Measurements from ENCODE around the gene MYO16.

MYO16 gene

GRCh38 chr13:108933061-108933460, 303.6 kb downstream of the MYO16 start:
- DNase-seq (ENCODE audit: low spot score) = no peak

DNA sequence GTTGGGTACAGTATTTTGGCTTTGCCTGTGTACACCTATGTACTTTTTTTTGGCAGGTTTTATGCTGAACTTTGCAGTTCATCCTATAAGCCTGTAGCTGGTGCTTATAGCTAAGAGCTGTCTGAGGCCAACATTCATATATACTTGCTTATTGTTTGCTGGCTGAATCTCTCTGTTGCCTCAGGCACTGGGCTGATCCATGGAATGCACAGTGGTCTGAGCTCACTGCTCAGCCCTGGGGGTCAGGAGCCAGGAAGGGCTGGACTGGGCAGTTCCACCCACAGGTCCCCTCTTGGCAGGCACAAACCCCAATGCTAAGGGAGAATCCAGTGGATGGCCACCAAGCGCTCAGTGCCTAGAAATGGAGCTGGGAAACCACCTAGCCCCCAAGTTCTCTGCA, 308.7 kb downstream of the MYO16 start:
- no peak for DNase-seq (ENCODE audit: low spot score)

GRCh38 chr13:108940121-108940520, 310.7 kb downstream of the MYO16 start:
- DNase-seq (ENCODE audit: low spot score) = no peak

GRCh38 chr13:108943842-108944241, 314.4 kb downstream of the MYO16 start:
- DNase-seq (ENCODE audit: low spot score) = no peak

DNA sequence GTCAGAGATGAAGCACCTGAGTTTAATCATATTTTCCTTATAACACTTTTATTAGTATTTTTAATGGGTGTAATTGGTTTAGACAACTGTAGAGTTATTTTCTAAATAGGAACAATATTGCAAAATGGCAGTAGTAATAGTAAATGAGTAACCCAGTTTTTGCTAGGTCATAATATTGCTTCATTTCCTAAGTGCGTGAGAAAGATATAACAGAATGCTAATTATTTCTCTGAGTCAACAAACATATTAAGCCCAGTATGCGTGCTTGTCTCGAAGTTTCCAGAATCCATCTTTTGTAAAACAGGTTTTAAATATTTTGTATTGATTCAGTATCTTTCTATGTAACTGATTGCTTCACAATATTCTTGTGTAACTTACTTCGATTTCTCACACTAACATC, 315.3 kb downstream of the MYO16 start:
- no peak for DNase-seq (ENCODE audit: low spot score)

- no peak for DNase-seq (ENCODE audit: low spot score)
Observed at GRCh38 chr13:108947551-108948030, 318.2 kb downstream of the MYO16 start.

DNA sequence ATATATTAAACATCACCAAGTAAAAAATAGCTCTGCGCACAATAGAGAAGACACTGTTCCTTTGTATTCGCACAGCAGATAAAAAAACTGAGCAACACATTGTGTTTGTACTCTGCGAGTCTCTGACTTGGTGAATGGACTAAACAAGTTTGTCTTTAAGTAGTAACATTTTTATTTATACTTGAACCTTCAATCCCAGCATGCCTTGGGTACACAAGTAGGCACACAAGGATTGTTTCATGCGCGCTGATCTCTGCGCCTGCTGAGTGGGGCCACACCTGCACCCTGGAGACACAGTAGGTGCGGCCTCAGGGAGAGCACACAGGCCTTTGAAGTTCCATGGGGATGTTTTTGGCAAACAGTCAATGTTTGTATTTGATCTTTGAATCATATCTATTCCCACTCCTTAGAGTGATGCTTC, 318.9 kb downstream of the MYO16 start:
- DNase-seq (ENCODE audit: low spot score) = no peak

GRCh38 chr13:108950333-108951010, 321.1 kb downstream of the MYO16 start:
- no peak for DNase-seq (ENCODE audit: low spot score)

DNA sequence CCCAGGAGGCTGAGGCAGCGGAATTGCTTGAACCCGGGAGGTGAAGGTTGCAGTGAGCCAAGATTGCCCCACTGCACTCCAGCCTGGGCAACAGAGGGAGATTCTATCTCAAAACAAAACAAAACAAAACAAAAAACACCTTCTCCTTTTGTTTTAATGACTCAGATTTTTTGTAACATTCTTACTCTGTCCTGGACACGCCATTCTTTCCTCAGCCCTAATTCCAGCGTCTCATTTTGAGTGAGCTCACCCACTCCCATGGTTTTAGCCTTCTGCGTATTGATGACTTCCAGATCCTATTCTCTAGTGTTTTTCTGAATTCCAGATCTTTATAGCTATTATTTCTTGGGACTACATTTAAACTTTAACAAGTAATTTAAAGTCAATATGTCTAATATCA, 326.3 kb downstream of the MYO16 start:
- no peak for DNase-seq (ENCODE audit: low spot score)

GRCh38 chr13:108957369-108958012, 328.1 kb downstream of the MYO16 start:
- no peak for DNase-seq (ENCODE audit: low spot score)

DNA sequence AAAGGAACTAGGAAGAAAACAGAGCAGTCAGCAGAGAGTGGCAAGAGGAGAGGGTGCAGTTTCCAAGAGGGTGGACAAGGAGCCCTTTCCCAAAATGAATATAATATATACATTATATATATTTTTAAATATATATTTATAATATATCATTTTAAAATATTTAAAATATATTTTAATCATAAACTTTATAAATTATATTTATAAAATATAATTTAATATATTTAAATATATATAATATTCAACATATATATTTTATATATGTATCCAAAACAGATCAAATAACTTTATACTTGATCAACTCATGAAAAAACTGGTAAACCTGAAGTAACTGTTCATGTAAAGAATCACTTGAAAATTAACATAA, 328.6 kb downstream of the MYO16 start:
- no peak for DNase-seq (ENCODE audit: low spot score)

DNA sequence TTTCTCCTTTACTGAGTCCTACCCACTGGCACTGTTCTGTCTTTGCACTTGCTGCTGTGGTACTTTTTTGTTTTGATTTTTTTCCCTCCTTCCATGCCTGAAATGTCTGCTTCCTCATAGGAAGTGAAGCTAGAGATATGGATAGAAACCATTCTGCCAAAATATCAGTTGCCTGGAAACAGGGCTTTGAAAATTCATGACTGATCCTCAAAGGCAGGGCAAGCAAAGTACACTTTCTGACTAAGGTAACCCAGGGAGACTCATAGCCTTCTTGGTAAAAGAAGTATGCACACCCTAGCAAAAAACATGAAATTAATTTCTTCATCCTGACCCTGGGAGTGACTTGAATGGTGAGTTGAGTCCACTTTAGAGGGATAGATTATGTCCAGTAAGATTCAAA, 329.8 kb downstream of the MYO16 start:
- DNase-seq (ENCODE audit: low spot score) = no peak

GRCh38 chr13:108960006-108960405, 330.6 kb downstream of the MYO16 start:
- no peak for DNase-seq (ENCODE audit: low spot score)

- peak; percentile 42 for DNase-seq (ENCODE audit: low spot score)
Observed at GRCh38 chr13:108961542-108962125, 332.2 kb downstream of the MYO16 start.

DNA sequence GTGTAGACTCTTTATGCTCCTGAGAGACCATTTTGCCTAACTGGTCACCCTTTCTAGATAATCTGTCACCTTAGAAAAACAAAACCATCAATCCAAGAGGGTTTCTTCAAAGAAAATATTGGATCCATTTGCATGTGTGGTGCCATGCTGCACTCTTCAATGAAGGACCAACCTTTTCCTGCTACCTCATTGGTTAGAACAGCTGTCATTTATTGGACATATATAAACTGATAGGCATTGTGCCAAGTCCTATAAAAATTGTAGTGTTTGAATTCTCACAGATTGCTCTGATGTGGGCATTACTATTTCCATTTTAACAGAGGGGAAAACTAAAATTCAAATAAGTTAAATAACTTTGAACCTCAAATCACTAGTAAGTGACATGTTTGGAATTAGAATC, 333.2 kb downstream of the MYO16 start:
- no peak for DNase-seq (ENCODE audit: low spot score)

DNA sequence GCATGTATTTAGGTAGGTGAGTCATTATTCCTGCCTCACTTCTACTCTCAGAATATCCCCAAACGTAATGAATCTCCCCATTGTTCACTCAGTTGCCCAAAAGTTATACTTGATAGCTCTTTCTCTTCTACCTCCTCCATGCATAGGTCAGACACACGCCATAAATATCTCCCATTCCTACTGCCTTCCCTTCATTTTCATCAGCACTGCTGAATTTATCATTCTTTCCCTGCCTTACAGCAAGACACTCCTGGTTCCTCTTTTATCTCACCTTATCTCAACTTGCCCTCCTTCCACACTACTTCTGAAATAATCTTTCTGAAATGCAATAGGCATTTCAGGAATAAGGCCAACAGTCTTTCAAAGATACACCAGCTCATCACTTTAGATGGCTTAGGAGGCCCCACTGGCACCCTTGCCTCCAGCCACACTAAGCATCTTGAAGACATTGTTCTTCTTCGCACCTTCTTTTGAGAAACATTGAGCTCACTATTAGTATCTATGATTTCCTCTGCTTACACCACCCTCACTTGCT, 333.9 kb downstream of the MYO16 start:
- DNase-seq (ENCODE audit: low spot score) = no peak

DNA sequence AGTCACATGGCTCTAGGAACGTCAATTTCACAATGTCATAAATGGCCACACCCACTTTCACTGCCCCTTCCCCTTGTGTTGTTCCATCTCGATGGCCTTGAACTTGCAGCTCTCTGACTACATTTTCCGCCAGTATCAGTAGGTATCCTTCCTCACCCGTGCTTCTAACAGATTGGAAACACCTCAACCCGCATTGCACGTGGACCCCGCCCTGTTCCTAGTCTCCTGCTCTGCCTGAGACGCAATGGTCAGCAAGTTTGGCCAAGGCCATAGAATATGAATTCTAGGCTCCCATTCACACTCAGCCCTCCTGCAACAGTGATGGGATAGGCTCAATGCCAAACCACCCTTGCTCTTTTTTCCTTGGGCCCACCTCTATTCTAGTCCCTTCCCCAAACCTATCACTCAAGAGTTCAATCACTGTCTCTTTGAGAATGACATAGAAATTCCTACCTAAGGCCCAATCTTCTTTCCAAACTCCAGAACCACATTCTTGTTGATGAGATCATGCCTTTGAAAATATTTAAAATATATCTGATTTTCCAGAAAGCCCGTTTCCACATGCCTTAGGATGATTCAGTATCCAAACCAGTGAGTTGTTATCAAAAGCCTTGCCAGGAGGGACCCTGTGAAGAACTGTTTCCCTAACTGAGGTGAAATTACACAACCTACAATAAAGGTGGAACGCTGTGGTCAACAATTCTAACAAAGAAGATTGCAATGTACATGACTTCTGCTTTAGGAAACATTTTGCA, 334.6 kb downstream of the MYO16 start:
- no peak for DNase-seq (ENCODE audit: low spot score)

DNA sequence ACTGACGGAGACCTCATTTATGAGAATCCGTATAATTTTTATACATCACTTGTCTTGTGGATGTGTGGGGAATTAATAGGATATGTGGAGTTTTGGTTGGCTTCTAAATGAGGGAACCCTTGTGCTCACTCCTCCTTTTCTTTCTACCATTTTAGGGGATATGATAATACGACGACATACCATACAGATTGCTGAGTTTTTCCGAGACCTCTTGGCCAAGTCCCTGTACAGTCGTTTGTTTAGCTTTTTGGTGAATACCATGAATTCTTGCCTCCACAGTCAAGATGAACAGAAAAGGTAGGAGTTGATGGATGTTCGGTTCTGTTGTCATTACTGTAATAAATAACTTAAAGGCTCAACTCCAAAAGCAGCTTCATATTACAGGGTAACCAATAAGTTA, 335.2 kb downstream of the MYO16 start:
- DNase-seq (ENCODE audit: low spot score) = no peak

- no peak for DNase-seq (ENCODE audit: low spot score)
Observed at GRCh38 chr13:108967371-108967770, 338.0 kb downstream of the MYO16 start.

DNA sequence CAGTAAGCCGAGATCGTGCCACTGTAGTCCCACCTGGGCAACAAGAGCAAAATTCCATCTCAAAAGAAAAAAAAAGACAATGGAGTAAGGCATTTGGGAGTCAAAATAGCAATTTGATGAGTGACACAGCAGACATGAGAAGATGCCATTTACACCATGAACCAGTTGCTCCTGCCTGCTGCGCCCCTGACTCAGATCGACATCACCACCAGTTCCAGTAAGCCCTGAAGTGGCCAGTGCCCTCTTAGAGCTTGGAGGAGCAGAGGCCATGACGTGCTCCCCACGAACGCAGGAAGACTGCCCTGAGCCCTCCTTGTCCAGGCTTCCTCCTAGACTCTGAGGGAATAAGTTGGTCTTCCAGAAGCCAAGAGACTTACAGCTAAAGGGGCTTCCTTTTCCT, 339.2 kb downstream of the MYO16 start:
- DNase-seq (ENCODE audit: low spot score) = no peak

DNA sequence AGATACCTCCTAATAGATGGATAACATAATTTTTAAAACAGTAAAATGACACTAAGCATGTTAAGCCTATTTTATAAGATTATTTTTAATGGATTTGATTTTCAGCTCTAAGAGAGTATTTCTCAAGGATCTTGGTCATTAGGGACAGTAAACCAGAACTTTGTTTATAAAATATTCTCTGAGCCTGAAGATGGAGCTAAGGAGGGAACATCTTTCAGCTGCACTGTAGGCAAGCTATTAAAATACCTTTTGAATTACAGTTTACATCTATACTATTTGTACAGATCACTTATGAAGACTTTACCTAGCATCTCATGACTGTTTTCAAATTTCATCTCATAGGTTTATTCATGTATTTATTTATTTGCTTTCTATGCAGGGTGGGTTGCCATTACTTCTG, 345.3 kb downstream of the MYO16 start:
- no peak for DNase-seq (ENCODE audit: low spot score)

DNA sequence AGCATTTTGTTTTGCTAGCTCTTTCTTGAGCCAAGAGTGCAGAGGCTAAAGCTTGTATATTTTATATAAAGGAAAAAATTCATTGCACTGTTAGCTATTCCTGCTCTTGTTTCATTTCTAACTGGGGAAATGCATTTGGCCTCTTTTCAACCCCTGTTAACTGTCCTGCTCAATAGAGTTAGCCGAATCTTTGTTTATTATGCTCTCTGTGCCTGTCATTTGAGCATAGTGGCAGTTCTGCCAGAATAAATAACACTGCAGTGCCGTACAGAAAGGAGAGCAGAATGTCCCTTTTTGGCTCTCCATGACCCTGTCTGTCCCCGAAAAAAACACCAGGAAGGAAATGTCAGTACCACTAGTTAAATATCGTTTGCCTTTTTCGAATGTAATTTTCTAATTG, 350.8 kb downstream of the MYO16 start:
- DNase-seq (ENCODE audit: low spot score) = no peak

GRCh38 chr13:108981407-108981806, 352.0 kb downstream of the MYO16 start:
- DNase-seq (ENCODE audit: low spot score) = no peak

Measured in CD4-positive, alpha-beta T cell treated with Interleukin-6 at 100 ng/mL for 8 hours (primary cell).